Measurements from ENCODE around the gene PDE8B. TPM values are rescaled to one million over a fixed set of nuclear protein-coding genes. Genes with fewer than 3 reads are reported as not detected.

Gene PDE8B
- total RNA-seq, 2 experiments from 2014 or later: 0.25 TPM; not detected in 1

- Mint-ChIP-seq H3K4me3 (no peak overlapping the region), H3K27ac (no peak overlapping the region), H3K4me1 (peaks cover 2% of the 10 kb centered on the region), H3K36me3 (ENCODE audit: low read depth) (peaks cover 3% of the 10 kb centered on the region), H3K9me3 (peaks cover 12% of the 10 kb centered on the region), H3K27me3 (peaks cover 31% of the 10 kb centered on the region)
- ChIA-PET CTCF (interaction anchor here (0.6 to 0.7 kb wide), 2 partner anchors 11 to 592 kb away, joined by 3 read pairs; no protein-coding TSS in a partner anchor), POLR2A (no interaction called here)
- no peak for DNase-seq
Observed at GRCh38 chr5:77202145-77202544, 8.3 kb upstream of the PDE8B start.

- no peak overlapping the region for H3K4me3 Mint-ChIP-seq
- H3K9me3 Mint-ChIP-seq: no peaks in the 10 kb centered on the region
- ChIA-PET CTCF (no interaction called here), POLR2A (no interaction called here)
- DNase-seq: no peak
- peaks cover 2% of the 10 kb centered on the region for H3K36me3 Mint-ChIP-seq (ENCODE audit: low read depth)
- H3K27ac Mint-ChIP-seq: no peak overlapping the region
- peaks cover 7% of the 10 kb centered on the region for H3K4me1 Mint-ChIP-seq
- H3K27me3 Mint-ChIP-seq: peaks cover 38% of the 10 kb centered on the region
Observed at GRCh38 chr5:77204967-77205366, 5.5 kb upstream of the PDE8B start.

GRCh38 chr5:77208507-77209163 is 1.8 kb upstream of the PDE8B start:
- H3K4me3 Mint-ChIP-seq: no peak overlapping the region
- CTCF ChIA-PET: interaction anchor here (0.6 to 1.0 kb wide), 2 partner anchors 15 to 64 kb away, joined by 3 read pairs; no protein-coding TSS in a partner anchor

GRCh38 chr5:77209495-77210090 is 887 bp upstream of the PDE8B start:
- no peak for DNase-seq
- no peaks in the 10 kb centered on the region for H3K9me3 Mint-ChIP-seq
- POLR2A ChIA-PET: no interaction called here
- H3K4me3 Mint-ChIP-seq: peak overlapping the region; percentile 79
- peaks cover 4% of the 10 kb centered on the region for H3K36me3 Mint-ChIP-seq (ENCODE audit: low read depth)
- peaks cover 67% of the 10 kb centered on the region for H3K27me3 Mint-ChIP-seq
- H3K27ac Mint-ChIP-seq: peak overlapping the region; percentile 42
- CTCF ChIA-PET: interaction anchor here (0.6 kb wide), 1 partner anchor 65 kb away, joined by 3 read pairs; no protein-coding TSS in a partner anchor
- peaks cover 12% of the 10 kb centered on the region for H3K4me1 Mint-ChIP-seq

More at GRCh38 chr5:77208507-77209163, 1.8 kb upstream of the PDE8B start:
- no peak overlapping the region for H3K27ac Mint-ChIP-seq
- POLR2A ChIA-PET: no interaction called here
- H3K9me3 Mint-ChIP-seq: no peaks in the 10 kb centered on the region
- H3K4me1 Mint-ChIP-seq: peaks cover 12% of the 10 kb centered on the region
- peaks cover 60% of the 10 kb centered on the region for H3K27me3 Mint-ChIP-seq
- DNase-seq: no peak
- peaks cover 4% of the 10 kb centered on the region for H3K36me3 Mint-ChIP-seq (ENCODE audit: low read depth)

GRCh38 chr5:77210964-77211690 is 647 bp downstream of the PDE8B start:
- no peaks in the 10 kb centered on the region for H3K9me3 Mint-ChIP-seq
- no peak for DNase-seq
- peaks cover 78% of the 10 kb centered on the region for H3K27me3 Mint-ChIP-seq
- CTCF ChIA-PET: no interaction called here
- peaks cover 12% of the 10 kb centered on the region for H3K4me1 Mint-ChIP-seq
- peak overlapping the region; percentile 55 for H3K4me3 Mint-ChIP-seq
- POLR2A ChIA-PET: no interaction called here
- H3K27ac Mint-ChIP-seq: no peak overlapping the region
- peaks cover 4% of the 10 kb centered on the region for H3K36me3 Mint-ChIP-seq (ENCODE audit: low read depth)

- ChIA-PET CTCF (no interaction called here), POLR2A (no interaction called here)
Observed at GRCh38 chr5:77211691-77212047, 1.2 kb downstream of the PDE8B start.

GRCh38 chr5:77213601-77214000 is 3.1 kb downstream of the PDE8B start:
- H3K36me3 Mint-ChIP-seq (ENCODE audit: low read depth): peaks cover 4% of the 10 kb centered on the region
- no peak overlapping the region for H3K27ac Mint-ChIP-seq
- H3K4me1 Mint-ChIP-seq: peaks cover 12% of the 10 kb centered on the region
- ChIA-PET POLR2A (no interaction called here), CTCF (interaction anchor here (0.6 kb wide), 1 partner anchor 286 kb away, joined by 3 read pairs; no protein-coding TSS in a partner anchor)
- no peak for DNase-seq
- H3K9me3 Mint-ChIP-seq: no peaks in the 10 kb centered on the region
- H3K27me3 Mint-ChIP-seq: peaks cover 75% of the 10 kb centered on the region
- H3K4me3 Mint-ChIP-seq: no peak overlapping the region

More at GRCh38 chr5:77211691-77212047, 1.2 kb downstream of the PDE8B start:
- H3K27ac Mint-ChIP-seq: no peak overlapping the region
- H3K36me3 Mint-ChIP-seq (ENCODE audit: low read depth): peaks cover 4% of the 10 kb centered on the region
- H3K9me3 Mint-ChIP-seq: no peaks in the 10 kb centered on the region
- DNase-seq: no peak
- H3K4me3 Mint-ChIP-seq: peak overlapping the region; percentile 55
- H3K27me3 Mint-ChIP-seq: peaks cover 77% of the 10 kb centered on the region
- peaks cover 12% of the 10 kb centered on the region for H3K4me1 Mint-ChIP-seq

- DNase-seq: no peak
- POLR2A ChIA-PET: no interaction called here
- Mint-ChIP-seq H3K4me1 (peaks cover 12% of the 10 kb centered on the region), H3K4me3 (no peak overlapping the region), H3K9me3 (no peaks in the 10 kb centered on the region), H3K36me3 (ENCODE audit: low read depth) (peaks cover 4% of the 10 kb centered on the region), H3K27ac (no peak overlapping the region), H3K27me3 (peaks cover 69% of the 10 kb centered on the region)
- CTCF ChIA-PET: no interaction called here
Observed at GRCh38 chr5:77214151-77214550, 3.7 kb downstream of the PDE8B start.

GRCh38 chr5:77218263-77218662 is 7.8 kb downstream of the PDE8B start:
- Mint-ChIP-seq H3K4me1 (no peaks in the 10 kb centered on the region), H3K27me3 (peaks cover 50% of the 10 kb centered on the region), H3K36me3 (ENCODE audit: low read depth) (no peaks in the 10 kb centered on the region), H3K4me3 (no peak overlapping the region), H3K9me3 (no peaks in the 10 kb centered on the region), H3K27ac (no peak overlapping the region)
- ChIA-PET CTCF (no interaction called here), POLR2A (no interaction called here)
- no peak for DNase-seq

GRCh38 chr5:77221115-77221514 is 10.6 kb downstream of the PDE8B start:
- no peak overlapping the region for H3K27ac Mint-ChIP-seq
- no peaks in the 10 kb centered on the region for H3K36me3 Mint-ChIP-seq (ENCODE audit: low read depth)
- DNase-seq: no peak
- POLR2A ChIA-PET: no interaction called here
- no peak overlapping the region for H3K4me3 Mint-ChIP-seq
- no peaks in the 10 kb centered on the region for H3K4me1 Mint-ChIP-seq
- H3K9me3 Mint-ChIP-seq: no peaks in the 10 kb centered on the region
- peaks cover 41% of the 10 kb centered on the region for H3K27me3 Mint-ChIP-seq
- CTCF ChIA-PET: interaction anchor here (1.2 kb wide), 1 partner anchor 9 kb away, joined by 4 read pairs; no protein-coding TSS in a partner anchor

GRCh38 chr5:77222722-77223121 is 12.2 kb downstream of the PDE8B start:
- no peak for DNase-seq
- H3K9me3 Mint-ChIP-seq: no peaks in the 10 kb centered on the region
- no peaks in the 10 kb centered on the region for H3K36me3 Mint-ChIP-seq (ENCODE audit: low read depth)
- ChIA-PET CTCF (no interaction called here), POLR2A (no interaction called here)
- H3K4me1 Mint-ChIP-seq: no peaks in the 10 kb centered on the region
- no peak overlapping the region for H3K27ac Mint-ChIP-seq
- H3K4me3 Mint-ChIP-seq: no peak overlapping the region
- H3K27me3 Mint-ChIP-seq: peaks cover 35% of the 10 kb centered on the region

- Mint-ChIP-seq H3K36me3 (ENCODE audit: low read depth) (no peaks in the 10 kb centered on the region), H3K4me3 (no peak overlapping the region), H3K9me3 (no peaks in the 10 kb centered on the region), H3K27me3 (peaks cover 31% of the 10 kb centered on the region), H3K27ac (no peak overlapping the region), H3K4me1 (no peaks in the 10 kb centered on the region)
- ChIA-PET CTCF (no interaction called here), POLR2A (no interaction called here)
- DNase-seq: no peak
Observed at GRCh38 chr5:77223653-77224052, 13.2 kb downstream of the PDE8B start.

- Mint-ChIP-seq H3K4me1 (peaks cover under 1% of the 10 kb centered on the region), H3K9me3 (peaks cover 5% of the 10 kb centered on the region), H3K27me3 (peaks cover 31% of the 10 kb centered on the region), H3K27ac (no peak overlapping the region), H3K36me3 (ENCODE audit: low read depth) (no peaks in the 10 kb centered on the region), H3K4me3 (no peak overlapping the region)
- DNase-seq: no peak
- CTCF ChIA-PET: no interaction called here
- POLR2A ChIA-PET: no interaction called here
Observed at GRCh38 chr5:77224672-77225355, 14.3 kb downstream of the PDE8B start.

Data from activated CD4-positive, alpha-beta T cell treated with anti-CD3 and anti-CD28 coated beads, Interleukin-2, amount 10 ng/mL, durations not matched to agents 7 days and 5 days (primary cell).